ENCODE measurements around the gene NOTCH4. TPM values are rescaled to one million over a fixed set of nuclear protein-coding genes. Genes with fewer than 3 reads are reported as not detected.

The NOTCH4 gene
- polyA plus RNA-seq, 1 donor = 25.1 TPM

- DNase-seq = no peak
Measured at GRCh38 chr6:32179766-32180405, 44.0 kb downstream of the NOTCH4 start.

GRCh38 chr6:32178547-32179440 lies 45.1 kb downstream of the NOTCH4 start:
- DNase-seq = no peak

GRCh38 chr6:32177788-32178546 lies 45.9 kb downstream of the NOTCH4 start, which contains the start of gene RNF5:
TSS of gene RNF5 (plus strand) at chr6:32178405. CDS start at chr6:32178512, 107 bp downstream.
- peak; percentile 99 for DNase-seq

- DNase-seq = no peak
Measured at GRCh38 chr6:32177183-32177787, 46.6 kb downstream of the NOTCH4 start.

GRCh38 chr6:32176476-32177182 lies 47.2 kb downstream of the NOTCH4 start:
- DNase-seq = no peak

GRCh38 chr6:32175711-32176475 lies 48.0 kb downstream of the NOTCH4 start, which contains the start of gene AGPAT1:
TSS of gene AGPAT1 (minus strand) at chr6:32176084. CDS start at chr6:32171496, 4,588 bp downstream.
- peak; percentile 98 for DNase-seq

- no peak for DNase-seq
Measured at GRCh38 chr6:32175322-32175710, 48.6 kb downstream of the NOTCH4 start.

- no peak for DNase-seq
Measured at GRCh38 chr6:32174416-32174815, 49.5 kb downstream of the NOTCH4 start.

- no peak for DNase-seq
Measured at GRCh38 chr6:32173051-32173727, 50.7 kb downstream of the NOTCH4 start.

GRCh38 chr6:32171234-32171633 lies 52.6 kb downstream of the NOTCH4 start:
- no peak for DNase-seq

GRCh38 chr6:32170294-32170693 lies 53.6 kb downstream of the NOTCH4 start:
- DNase-seq = no peak

GRCh38 chr6:32168807-32169591 lies 54.9 kb downstream of the NOTCH4 start:
- DNase-seq = no peak

GRCh38 chr6:32168350-32168749 lies 55.5 kb downstream of the NOTCH4 start:
- no peak for DNase-seq

GRCh38 chr6:32167761-32168262 lies 56.1 kb downstream of the NOTCH4 start:
- DNase-seq = no peak

- DNase-seq = no peak
Measured at GRCh38 chr6:32167154-32167760, 56.6 kb downstream of the NOTCH4 start.

GRCh38 chr6:32166411-32167061 lies 57.3 kb downstream of the NOTCH4 start:
- no peak for DNase-seq

GRCh38 chr6:32164295-32164694 lies 59.6 kb downstream of the NOTCH4 start, which contains the start of gene EGFL8:
TSS of gene EGFL8 (plus strand) at chr6:32164595. CDS start at chr6:32166166, 1,571 bp downstream.
- no peak for DNase-seq

Data from hindlimb muscle (tissue), 1 donor.